Activated T-cell treated with anti-CD3 and anti-CD28 coated beads, Interleukin-2, amount 50 U/mL, for 48 hours (primary cell): ENCODE data around the gene RASIP1.
"Not testable (repeated sequence)": the region's sequence is repeated elsewhere in the genome, so short reads cannot be mapped to it uniquely, and the experiment has no call there.

ENCODE experiments used
- DNase-seq, 2 experiments: peaks; one replicate each; pipeline ENCODE4 v3.0.0-alpha.2; 2020

The RASIP1 gene

DNA sequence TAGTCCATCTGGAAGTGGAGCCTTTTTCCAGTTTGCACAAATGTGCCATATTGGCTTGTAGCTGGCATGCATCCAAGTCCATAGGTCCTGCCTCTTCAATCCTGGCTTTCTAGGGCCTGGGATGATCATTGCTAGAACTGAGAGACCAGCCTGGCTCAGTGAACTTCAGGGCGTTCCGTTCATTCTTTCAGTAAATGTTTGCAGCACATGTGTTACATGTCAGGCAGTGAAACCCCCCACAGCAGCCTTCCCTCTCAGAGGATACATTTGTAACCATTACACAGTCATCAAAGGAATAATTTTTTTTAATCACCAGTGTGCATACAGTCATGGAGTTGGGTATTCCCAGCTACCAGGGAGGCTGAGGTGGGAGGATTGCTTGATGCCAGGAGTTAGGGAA, 35.0 kb downstream of the RASIP1 start:
- DNase-seq = no peak

DNA sequence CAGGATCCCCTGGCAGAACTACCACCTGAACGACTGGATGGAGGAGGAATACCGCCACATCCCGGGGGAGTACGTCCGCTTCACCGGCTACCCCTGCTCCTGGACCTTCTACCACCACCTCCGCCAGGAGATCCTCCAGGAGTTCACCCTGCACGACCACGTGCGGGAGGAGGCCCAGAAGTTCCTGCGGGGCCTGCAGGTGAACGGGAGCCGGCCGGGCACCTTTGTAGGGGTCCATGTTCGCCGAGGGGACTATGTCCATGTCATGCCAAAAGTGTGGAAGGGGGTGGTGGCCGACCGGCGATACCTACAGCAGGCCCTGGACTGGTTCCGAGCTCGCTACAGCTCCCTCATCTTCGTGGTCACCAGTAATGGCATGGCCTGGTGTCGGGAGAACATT, 37.1 kb downstream of the RASIP1 start:
- no peak for DNase-seq

DNA sequence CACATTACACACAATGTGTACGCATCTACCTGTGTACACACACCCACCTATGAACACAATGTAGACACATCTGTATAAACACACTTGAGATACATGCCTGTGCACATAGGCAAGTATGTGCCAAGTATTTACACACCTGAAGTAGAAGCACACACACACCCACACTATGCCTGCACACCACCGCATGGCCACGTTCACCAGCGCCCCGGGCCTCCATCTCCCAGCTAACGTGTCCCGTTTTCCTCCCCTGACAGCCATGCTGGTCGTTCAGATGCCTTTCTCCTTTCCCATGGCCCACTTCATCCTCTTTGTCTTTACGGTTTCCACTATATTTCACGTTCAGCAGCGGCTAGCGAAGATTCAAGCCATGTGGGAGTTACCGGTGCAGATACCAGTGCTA, 37.7 kb downstream of the RASIP1 start:
- DNase-seq = no peak

DNA sequence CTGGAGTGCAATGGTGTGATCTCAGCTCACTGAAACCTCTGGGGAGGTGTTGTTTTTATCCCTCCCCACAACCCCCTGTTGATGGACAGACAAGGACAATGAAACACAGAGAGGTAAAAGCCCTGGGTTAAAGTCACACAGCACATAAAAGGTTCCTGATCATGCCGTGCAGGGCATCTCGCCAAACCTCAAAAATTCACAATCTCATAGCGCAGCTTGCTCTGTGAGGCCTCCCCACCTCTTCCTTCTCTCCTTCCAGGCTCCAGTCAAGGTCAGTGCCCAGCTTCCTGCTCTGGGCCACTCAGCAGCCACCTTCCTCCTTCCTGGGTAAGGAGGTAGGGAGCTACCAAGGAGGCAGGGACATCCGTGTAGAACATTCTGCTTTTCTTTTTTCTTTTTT, 42.4 kb downstream of the RASIP1 start:
- DNase-seq = no peak

DNA sequence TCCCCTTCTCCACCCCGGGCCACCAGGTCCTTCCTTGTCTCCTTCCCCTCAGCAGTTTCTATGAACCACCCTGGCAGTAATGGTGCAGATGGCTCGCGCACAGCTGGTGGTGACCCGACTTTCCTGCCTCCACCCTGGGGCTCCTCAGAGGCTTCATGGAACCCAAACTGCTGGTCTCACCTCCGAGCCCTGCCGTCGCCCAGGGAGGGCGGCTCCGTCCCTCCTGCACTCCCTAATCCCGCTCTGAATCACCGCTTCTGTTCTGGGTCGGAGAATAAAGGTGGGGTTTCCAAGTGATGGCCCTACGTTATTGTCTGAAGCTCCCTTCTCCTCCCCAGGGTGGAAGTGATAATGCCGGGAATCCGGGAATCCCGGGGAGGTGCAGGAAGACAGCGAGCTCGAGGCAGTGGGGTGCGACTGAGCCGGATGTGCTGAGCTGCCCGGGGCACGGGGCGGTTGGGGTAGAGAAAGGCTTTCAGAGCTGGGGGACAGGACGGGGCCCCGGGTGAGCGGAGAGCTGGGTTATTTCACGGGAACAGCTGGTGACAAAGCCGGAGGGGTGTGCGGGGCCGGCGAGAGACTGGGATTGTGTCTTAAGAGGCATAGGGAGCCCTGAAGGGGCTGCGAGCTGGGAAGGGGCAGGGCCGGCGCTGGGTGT, 43.9 kb downstream of the RASIP1 start:
- DNase-seq = no peak

DNA sequence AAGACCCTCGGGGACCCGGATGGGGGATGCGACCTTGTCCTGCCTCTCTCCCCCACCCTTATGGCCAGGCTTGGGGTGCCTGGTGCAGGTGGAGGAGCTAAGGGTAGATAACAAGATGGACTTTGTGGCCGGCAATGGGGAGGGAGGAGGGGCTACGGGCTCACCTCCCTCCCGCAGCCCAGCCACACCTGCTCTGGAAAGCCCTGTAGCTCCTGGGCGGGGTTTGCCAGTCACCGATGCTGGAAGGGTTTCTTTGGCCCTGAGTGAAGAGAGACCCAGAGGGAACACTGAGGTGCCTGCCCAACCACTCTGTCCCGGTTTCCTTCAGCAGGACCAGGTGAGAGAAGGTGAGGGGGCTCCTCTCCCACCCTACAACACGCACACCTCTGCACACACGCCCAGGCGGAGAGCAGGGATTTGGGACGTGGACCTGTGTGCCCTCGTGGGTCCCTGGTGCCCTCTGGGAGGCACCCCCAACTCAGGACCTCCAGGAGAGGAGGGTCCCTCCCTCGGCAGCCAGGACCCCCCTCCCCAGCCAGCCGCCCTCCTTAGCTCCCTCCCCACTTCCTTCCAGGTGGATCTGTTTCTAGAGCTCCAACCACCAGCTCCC, 44.6 kb downstream of the RASIP1 start, which contains the start of gene FUT2:
TSS of gene FUT2 (plus strand) at position 229 of the 610 bp plus-strand sequence. CDS start 6,986 bp downstream, outside the sequence.
- DNase-seq = no peak

DNA sequence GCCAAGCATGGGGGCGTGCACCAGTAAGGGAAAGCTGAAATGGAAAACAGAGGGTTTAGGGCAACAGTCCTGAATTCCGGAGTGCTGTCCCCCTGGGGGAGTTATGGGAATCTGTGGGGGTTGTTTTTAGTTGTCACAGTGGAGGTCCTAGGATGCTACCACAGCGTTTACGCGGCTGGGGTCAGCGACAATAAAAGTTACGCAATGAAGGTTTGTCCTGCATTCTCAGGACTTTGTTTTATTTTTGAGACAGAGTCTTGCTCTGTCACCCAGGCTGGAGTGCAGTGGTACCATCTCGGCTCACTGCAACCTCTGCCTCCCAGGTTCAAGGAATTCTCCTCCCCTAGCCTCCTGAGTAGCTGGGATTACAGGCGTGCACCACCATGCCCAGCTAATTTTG, 46.8 kb downstream of the RASIP1 start:
- not testable (repeated sequence) for DNase-seq

DNA sequence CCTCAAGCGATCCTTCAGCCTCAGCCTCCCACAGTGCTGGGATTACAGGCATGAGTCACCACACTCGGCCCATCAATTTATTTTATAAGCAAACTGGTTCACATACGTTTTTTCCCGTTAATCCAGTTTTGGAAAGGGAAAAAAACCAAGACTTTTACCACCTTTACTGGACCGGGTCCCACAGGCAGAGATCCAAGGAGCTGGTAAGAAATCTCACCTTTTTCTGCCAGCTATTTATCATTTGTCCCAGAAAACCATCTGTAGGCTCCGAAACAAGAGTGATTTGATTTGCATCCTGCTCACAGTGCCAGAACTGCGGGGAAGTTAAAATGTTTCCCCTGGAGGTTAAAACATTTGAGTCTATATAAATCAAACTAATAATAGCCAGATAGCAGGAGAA, 51.0 kb downstream of the RASIP1 start:
- no peak for DNase-seq

DNA sequence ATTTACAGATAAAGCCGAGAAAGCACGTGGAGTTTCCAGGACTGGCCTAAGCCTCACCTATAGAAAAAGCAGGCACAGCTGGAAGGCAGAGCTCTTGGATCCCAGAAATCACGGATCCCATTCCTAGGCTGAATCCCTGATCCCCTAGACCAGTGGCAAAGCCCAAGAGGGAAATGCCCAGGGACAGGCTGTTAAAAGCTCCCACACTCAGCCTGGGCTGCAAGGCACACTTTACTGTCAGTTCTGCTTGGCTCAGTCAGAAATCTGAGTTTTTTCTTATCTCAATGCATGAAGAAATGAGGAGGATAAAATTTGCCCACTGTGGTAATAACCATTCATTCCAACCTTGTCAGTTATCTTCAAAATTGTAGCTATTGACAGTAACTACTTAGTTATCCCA, 52.6 kb downstream of the RASIP1 start:
- no peak for DNase-seq

DNA sequence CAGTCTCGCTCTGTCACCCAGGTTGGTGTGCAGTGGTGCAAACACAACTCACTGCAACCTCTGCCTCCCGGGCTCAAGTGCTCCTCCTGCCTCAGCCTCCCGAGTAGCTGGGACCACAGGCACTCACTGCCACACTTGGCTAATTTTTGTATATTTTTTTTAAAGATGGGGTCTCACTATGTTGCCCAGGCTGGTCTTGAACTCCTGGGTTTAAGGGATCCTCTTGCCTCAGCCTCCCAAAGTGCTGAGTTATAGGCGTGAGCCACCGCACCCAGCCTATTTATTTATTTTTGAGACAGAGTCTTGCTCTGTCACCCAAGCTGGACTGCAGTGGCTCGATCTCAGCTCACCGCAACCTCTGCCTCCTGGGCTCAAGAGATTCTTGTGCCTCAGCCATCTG, 53.8 kb downstream of the RASIP1 start:
- DNase-seq = not testable (repeated sequence)

DNA sequence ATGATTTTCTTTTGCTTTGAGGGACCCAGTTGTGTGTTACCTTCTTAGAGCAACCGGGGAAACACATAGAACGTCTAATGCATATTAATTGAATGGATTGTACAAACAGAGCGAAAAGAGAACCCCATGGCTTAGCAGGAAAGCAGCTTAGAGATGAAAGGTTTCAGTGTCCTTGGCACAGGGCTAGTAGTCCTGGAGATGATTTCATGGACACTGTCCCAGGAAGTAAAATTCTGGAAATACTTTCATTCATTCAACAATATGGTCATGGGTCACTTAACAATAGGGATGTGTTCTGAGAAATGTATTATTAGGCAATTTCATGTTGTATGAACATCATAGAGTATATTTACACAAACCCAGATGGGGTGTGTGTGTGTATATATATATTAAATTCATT, 54.3 kb downstream of the RASIP1 start:
- DNase-seq = no peak

DNA sequence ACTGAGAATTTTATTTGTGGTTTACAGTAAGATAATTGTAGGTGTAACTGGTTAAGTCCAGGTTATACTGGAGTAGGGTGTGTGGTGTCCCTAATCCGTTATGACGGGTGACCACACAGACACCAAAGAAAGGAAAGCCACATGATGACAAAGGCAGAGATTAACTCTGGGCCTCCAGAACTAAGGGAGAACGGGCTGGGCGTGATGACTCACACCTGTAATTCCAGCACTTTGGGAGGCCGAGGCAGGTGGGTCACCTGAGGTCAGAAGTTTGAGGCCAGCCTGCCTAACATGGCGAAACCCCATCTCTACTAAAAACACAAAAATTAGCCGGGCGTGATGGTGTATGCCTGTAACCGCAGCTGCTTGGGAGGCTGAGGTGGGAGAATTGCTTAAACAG, 54.8 kb downstream of the RASIP1 start:
- DNase-seq = no peak

DNA sequence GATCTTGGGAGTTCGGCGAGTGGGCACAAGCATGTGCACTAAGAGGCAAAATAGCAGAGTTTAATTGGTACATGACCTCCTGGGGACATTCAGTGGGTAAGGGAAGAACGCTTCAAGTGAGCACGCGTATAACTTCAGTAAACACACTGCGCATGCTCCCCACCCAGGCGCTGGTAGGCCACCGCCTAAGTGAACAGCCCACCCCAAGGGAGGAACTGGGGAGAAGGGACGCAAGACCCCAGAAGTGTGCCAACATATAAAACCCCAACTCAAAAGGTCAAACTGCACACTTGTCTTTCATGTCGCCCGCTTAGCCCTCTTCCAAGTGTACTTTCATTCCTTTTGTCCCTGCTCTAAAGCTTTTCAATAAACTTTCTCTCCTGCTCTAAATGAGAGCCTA, 57.1 kb downstream of the RASIP1 start:
- DNase-seq = peak; percentile 35 to 47

DNA sequence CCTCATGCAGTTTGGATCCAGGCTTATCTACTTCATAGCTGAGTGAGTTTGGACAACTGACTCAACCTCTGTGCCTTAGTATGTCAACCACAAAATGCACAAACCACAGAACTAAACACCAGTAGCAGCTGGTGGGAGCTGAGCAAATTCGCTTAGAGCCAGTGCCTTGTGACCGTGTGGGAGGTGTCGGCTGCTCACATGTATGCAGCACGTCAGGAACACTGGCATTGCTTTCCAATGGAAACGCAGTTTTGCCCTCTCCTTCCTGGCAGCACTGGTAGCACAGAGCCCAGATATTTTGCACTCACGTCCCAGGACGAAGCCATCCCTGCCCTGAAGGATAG, 59.3 kb downstream of the RASIP1 start:
- no peak for DNase-seq

DNA sequence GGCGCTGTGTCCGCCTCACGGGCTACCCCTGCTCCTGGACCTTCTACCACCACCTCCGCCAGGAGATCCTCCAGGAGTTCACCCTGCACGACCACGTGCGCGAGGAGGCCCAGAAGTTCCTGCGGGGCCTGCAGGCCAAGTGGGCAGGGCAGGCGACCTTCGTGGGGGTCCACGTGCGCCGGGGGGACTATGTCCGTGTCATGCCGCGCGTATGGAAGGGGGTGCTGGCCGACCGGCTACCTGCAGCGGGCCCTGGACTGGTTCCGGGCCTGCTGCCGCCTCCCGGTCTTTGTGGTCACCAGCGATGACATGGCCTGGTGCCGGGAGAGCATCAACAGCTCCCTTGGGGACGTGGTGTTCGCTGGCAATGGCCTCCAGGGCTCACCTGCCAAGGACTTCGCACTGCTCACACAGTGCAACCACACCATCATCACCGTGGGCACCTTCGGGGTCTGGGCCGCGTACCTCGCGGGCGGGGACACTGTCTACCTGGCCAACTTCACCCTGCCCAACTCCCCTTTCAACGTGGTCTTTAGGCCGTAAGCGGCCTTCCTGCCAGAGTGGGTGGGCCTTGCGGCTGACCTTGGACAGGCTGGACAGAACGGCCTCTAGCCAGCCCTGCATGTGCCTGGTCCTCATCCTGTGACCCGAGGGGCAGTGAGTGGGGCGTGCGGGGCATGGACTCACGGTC, 59.8 kb downstream of the RASIP1 start:
- no peak for DNase-seq

DNA sequence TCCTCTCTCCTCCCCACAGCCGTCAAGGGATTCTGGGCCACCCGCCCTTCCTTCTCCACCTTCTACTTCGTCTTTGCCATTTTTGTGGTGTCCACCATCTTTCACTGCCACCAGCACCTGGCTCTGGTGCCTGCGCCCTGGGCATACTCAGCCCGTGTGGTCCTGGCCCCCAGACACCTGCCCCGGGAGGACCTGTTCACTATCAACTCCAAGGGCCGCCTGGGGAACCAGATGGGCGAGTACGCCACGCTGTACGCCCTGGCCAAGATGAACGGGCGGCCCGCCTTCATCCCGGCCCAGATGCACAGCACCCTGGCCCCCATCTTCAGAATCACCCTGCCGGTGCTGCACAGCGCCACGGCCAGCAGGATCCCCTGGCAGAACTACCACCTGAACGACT, 60.4 kb downstream of the RASIP1 start:
- DNase-seq = not testable (repeated sequence)

DNA sequence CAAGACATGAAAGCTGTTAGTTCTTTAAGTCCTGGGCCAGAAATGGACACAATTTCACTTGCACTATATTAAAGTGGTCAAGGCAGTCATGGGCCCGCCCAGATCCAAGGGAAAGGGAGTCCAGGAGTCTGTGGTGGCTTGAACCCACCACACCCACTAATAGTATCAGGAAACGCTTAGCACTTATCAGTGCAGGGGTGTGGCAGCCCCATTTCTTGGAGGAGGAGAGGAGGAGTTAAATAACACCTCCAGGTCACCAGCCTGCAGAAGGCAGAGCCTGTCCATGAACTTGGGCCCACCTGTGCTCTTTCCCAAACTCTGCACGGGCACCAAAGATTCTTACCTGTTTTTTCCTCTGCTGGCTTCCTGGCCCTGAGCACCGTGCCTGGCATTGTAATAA, 62.2 kb downstream of the RASIP1 start:
- DNase-seq = no peak

DNA sequence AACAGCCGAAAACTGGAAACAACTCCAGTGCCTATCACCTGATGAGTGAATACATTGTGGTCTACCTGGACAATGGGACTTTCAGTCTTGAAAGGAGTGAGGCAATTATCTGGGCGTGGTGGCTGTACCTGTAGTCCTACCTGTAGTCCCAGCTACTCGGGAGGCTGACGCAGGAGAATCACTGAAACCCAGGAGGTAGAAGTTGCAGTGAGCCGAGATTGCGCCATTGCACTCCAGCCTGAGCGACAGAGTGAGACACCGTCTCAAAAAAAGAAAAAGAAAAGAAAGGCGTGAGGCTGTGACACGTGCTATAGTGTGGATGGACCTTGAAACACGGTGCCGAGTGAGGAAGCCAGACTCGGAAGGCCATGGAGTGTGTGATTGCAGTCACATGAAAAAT, 63.5 kb downstream of the RASIP1 start:
- DNase-seq = no peak

DNA sequence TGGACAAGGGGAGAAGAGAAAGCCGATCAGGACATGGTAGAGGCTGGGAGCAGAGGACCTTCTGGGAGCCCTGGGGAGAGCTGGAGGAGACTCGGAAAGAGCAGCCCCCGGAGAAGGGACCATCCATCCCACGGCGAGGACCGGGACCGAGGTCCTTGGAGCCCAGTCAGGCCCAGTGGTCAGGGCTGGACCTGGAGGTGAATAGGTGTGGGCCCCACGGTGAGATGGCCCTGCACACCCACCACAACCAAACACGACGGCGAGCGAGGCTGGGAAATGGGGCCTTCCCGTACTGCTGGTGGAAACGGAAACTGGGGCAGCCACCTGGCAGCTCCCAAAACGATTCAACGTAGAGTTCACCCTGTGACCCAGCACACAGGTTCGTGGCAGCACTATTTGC, 63.9 kb downstream of the RASIP1 start:
- no peak for DNase-seq

DNA sequence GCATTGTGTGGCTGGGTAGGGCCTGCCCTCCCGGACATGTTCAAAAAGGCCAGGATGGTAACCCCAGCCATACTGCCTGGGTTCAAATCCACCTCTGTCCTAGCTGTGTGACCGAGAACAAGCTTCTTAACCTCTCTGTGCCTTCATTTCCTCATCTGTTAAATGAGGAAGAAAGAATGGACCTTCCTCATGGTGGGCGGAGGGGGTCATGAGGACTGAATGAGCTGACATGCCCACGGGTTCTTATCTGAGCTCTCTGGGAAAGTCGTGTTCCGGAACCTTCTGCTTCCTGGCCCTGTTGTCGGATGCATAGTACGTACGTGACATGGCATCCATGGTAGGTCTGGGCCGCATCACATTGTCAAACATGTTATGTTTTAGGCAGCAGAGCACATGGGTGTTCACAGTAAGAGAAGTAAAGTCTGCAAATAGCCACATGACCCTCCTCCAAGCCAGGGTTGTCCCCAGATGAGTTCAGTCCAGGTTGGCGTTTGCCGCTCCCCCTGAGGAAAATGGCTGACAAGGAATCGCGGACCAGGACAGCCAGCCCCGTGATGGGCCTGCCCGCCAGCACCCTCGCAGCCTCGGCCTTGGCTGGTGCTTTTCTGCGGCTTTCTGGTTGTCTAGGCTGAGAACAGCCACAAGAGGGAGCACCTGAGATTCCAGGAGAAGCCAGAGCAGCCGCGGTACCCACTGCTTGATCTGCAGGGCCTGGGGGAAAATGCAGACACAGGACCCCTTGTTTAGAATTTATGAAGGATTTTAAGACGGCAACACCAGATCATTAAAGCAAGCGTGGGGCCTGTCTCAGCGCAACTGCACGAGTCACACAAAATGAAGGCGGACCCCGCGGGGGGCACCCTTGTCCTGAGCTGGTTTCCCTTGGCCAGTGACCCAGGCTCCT, 65.2 kb downstream of the RASIP1 start:
- DNase-seq = peak; percentile 83 to 86

DNA sequence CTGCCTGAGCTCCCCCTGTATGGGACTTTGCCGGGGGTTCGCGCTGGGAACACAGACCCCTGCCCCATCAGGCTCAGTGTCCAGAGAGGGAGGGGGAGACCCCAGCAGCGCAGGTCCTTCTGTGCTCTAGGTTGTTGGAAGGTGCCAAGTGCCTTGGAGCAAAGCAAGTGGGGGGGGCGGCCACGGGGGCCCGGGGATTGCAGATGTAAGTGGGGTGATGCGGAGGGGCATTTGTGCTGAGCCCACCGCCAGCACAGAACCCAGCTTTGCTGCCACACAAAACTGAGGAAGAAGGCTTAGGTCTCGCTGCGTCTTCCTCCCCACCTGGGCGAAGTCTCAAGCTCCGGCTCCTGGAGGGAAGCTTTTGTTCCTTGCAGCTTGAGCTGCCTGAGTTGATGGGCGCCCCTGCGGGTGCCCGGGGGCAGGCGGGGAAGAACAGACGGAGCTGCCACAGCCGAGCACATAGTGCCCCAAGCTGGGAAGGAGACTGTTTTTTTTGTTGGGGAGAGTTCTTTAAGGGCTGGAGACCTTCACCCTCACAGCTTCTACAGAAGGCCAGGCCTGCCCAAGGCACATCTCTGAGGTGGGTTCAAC, 66.1 kb downstream of the RASIP1 start:
- no peak for DNase-seq

DNA sequence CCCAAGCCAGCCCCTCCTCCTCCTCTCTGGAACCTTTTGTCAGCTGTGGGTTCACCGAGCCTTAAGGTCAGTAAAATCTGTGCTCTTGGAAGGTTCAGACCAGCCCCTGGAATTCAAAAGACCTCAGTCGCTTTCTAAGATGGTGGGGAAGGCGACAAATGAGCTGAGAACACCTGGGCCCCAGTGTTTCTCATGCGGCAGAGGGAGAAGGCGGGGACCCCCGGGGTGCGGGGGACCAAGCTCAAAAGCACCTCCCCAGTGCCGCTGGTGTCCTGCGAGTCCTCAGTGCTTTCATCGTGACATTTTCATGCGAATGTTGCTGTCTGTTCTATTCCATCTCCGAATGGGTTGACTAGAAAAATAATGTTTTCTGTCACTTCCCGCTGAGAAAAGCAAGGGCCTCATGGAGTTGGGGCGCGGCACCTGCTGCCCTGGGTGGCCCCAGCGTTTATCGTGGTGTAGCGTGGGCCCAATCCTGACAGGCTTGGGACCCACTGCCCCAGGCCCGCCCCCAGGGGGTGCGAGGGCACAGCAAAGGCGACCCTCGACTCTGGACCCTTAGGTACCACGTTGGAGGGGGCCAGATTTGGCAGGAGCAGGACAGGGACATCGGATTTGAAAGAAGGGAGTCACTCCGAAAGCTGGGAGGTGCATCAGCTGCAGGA, 66.8 kb downstream of the RASIP1 start:
- no peak for DNase-seq
